H9 (cell line): ENCODE results near the gene SELE. TPM values are rescaled to one million over a fixed set of nuclear protein-coding genes. Genes with fewer than 3 reads are reported as not detected.

Experiments
- DNase-seq: peaks from one replicate; pipeline ENCODE4 v3.0.0-alpha.2; 2017
- H2AFZ ChIP-seq: one replicate; pipeline ENCODE4 v1.6.1; 2013; ENCODE audit warnings: mild to moderate bottlenecking, low read length, control low read depth, moderate library complexity
- H2AK5ac ChIP-seq: 2 replicates; pipeline ENCODE4 v1.6.1; 2013; ENCODE audit warnings: low read length, control low read depth, mixed read lengths; ENCODE audit not compliant: insufficient read length
- H2BK120ac ChIP-seq: one replicate; pipeline ENCODE4 v1.6.1; 2013; ENCODE audit warnings: low read depth, mild to moderate bottlenecking, low read length, control low read depth, inconsistent platforms; ENCODE audit not compliant: poor library complexity, severe bottlenecking
- H2BK12ac ChIP-seq: 2 replicates; pipeline ENCODE4 v1.6.1; 2013; ENCODE audit warnings: low read length, control low read depth, mixed read lengths, low read depth; ENCODE audit not compliant: insufficient read length
- H2BK15ac ChIP-seq: 2 replicates; pipeline ENCODE4 v1.6.1; 2013; ENCODE audit warnings: low read depth, low read length, control low read depth
- H2BK20ac ChIP-seq: one replicate; pipeline ENCODE4 v1.6.1; 2013; ENCODE audit warnings: low read depth, mild to moderate bottlenecking, low read length, control low read depth, inconsistent platforms; ENCODE audit not compliant: poor library complexity, severe bottlenecking
- H2BK5ac ChIP-seq: 2 replicates; pipeline ENCODE4 v1.6.1; 2013; ENCODE audit warnings: low read length, control low read depth, mixed read lengths; ENCODE audit not compliant: insufficient read length
- H3K14ac ChIP-seq: 2 replicates; pipeline ENCODE4 v1.6.1; 2013; ENCODE audit warnings: low read length, control low read depth; ENCODE audit not compliant: insufficient read depth
- H3K18ac ChIP-seq: 2 replicates; pipeline ENCODE4 v1.6.1; 2013; ENCODE audit warnings: low read depth, mild to moderate bottlenecking, mixed read lengths, low read length, control low read depth; ENCODE audit not compliant: insufficient read length
- H3K23ac ChIP-seq: 2 replicates; pipeline ENCODE4 v1.6.1; 2013; ENCODE audit warnings: low read length, control low read depth, mixed read lengths, low read depth; ENCODE audit not compliant: insufficient read length
- H3K23me2 ChIP-seq: 2 replicates; pipeline ENCODE4 v1.6.1; 2013; ENCODE audit warnings: low read depth, mild to moderate bottlenecking, mixed read lengths, low read length, control low read depth; ENCODE audit not compliant: insufficient read length, poor library complexity, severe bottlenecking
- H3K27ac ChIP-seq: 2 replicates; pipeline ENCODE4 v1.5.1; 2013; ENCODE audit warnings: low read length, control low read depth, mixed read lengths, low read depth; ENCODE audit not compliant: insufficient read length
- H3K27me3 ChIP-seq: 2 replicates; pipeline ENCODE4 v1.6.1; 2013; ENCODE audit warnings: low read length, control low read depth, inconsistent platforms; ENCODE audit not compliant: insufficient read depth
- H3K4ac ChIP-seq: 2 replicates; pipeline ENCODE4 v1.6.1; 2013; ENCODE audit warnings: low read depth, mild to moderate bottlenecking, control low read depth, inconsistent platforms, low read length, moderate library complexity
- H3K4me1 ChIP-seq: 2 replicates; pipeline ENCODE4 v1.6.1; 2013; ENCODE audit warnings: low read length, control low read depth, inconsistent platforms; ENCODE audit not compliant: insufficient read depth
- H3K4me2 ChIP-seq: 2 replicates; pipeline ENCODE4 v1.6.1; 2013; ENCODE audit warnings: low read length, control low read depth, mixed read lengths; ENCODE audit not compliant: insufficient read length, insufficient read depth
- H3K56ac ChIP-seq: 2 replicates; pipeline ENCODE4 v1.6.1; 2013; ENCODE audit warnings: low read depth, mild to moderate bottlenecking, mixed read lengths, low read length, control low read depth; ENCODE audit not compliant: insufficient read length
- H3K79me1 ChIP-seq: 2 replicates; pipeline ENCODE4 v1.6.1; 2013; ENCODE audit warnings: low read depth, mild to moderate bottlenecking, moderate library complexity, low read length, control low read depth, inconsistent platforms; ENCODE audit not compliant: insufficient read depth, poor library complexity, severe bottlenecking
- H3K79me2 ChIP-seq: 2 replicates; pipeline ENCODE4 v1.6.1; 2013; ENCODE audit warnings: low read length, control low read depth, inconsistent platforms; ENCODE audit not compliant: insufficient read depth
- H3K9ac ChIP-seq: 2 replicates; pipeline ENCODE4 v1.6.1; 2013; ENCODE audit warnings: low read length, control low read depth, mixed read lengths; ENCODE audit not compliant: insufficient read length; ENCODE audit errors: extremely low read depth
- H3K9me3 ChIP-seq: one replicate; pipeline ENCODE4 v1.6.1; 2013; ENCODE audit warnings: low read depth, low read length, inconsistent platforms; ENCODE audit not compliant: control insufficient read depth
- H3T11ph ChIP-seq: one replicate; pipeline ENCODE4 v1.6.1; 2013; ENCODE audit warnings: mild to moderate bottlenecking, low read length, control low read depth, inconsistent platforms
- H4K20me1 ChIP-seq: one replicate; pipeline ENCODE4 v1.6.1; 2013; ENCODE audit not compliant: control insufficient read depth, insufficient read length, insufficient read depth
- H4K5ac ChIP-seq: 2 replicates; pipeline ENCODE4 v1.6.1; 2013; ENCODE audit warnings: low read depth, mild to moderate bottlenecking, mixed read lengths, low read length, control low read depth; ENCODE audit not compliant: insufficient read length
- H4K8ac ChIP-seq: replicated peaks from 2 replicates; pipeline ENCODE4 v1.6.1; 2013; ENCODE audit warnings: low read length, control low read depth, mixed read lengths, low read depth; ENCODE audit not compliant: insufficient read length
- H4K91ac ChIP-seq: 2 replicates; pipeline ENCODE4 v1.6.1; 2013; ENCODE audit warnings: low read depth, mild to moderate bottlenecking, moderate library complexity, mixed read lengths, low read length, control low read depth; ENCODE audit not compliant: insufficient read length
- H3K27ac Mint-ChIP-seq, 3 experiments: 2 replicates in 2 of 3; 3 replicates in 1 of 3; pipeline ENCODE4 v1.8.0; 2020 to 2021; ENCODE audit warnings: mixed read lengths in 3 of 3, mild to moderate bottlenecking in 1 of 3, moderate library complexity in 1 of 3
- H3K27me3 Mint-ChIP-seq: 2 replicates; pipeline ENCODE4 v1.8.0; 2021; ENCODE audit warnings: low read depth, mild to moderate bottlenecking, moderate library complexity, mixed read lengths
- H3K36me3 Mint-ChIP-seq, 3 experiments: 2 replicates in 2 of 3; 3 replicates in 1 of 3; pipeline ENCODE4 v1.8.0; 2020 to 2021; ENCODE audit warnings: low read depth in 3 of 3, mixed read lengths in 3 of 3; ENCODE audit not compliant: insufficient read depth in 1 of 3
- H3K4me1 Mint-ChIP-seq, 2 experiments: 2 replicates each; pipeline ENCODE4 v1.8.0; 2020; ENCODE audit warnings: mixed read lengths in 2 of 2
- H3K4me3 Mint-ChIP-seq, 2 experiments: 2 replicates in 1 of 2; 3 replicates in 1 of 2; pipeline ENCODE4 v1.8.0; 2020 to 2021; ENCODE audit warnings: mild to moderate bottlenecking in 2 of 2, mixed read lengths in 2 of 2, moderate library complexity in 1 of 2
- H3K9me3 Mint-ChIP-seq, 2 experiments: 2 replicates in 1 of 2; 3 replicates in 1 of 2; pipeline ENCODE4 v1.8.0; 2020; ENCODE audit warnings: mild to moderate bottlenecking in 2 of 2, mixed read lengths in 2 of 2, moderate library complexity in 1 of 2
- WGBS: extraction: QIAGEN DNeasy Blood & Tissue Kit; methylation state at CpG from one replicate; pipeline ENCODE4 v1.1.7; 2013; ENCODE audit warnings: missing lambda C conversion rate, low lambda C conversion rate, mixed read lengths; ENCODE audit not compliant: insufficient read length; ENCODE audit errors: extremely low coverage; 5-methylcytosine and 5-hydroxymethylcytosine counted together
- total RNA-seq: library from RNA; stranded (reverse); gene quantifications from 2 replicates; pipeline ENCODE4 v1.2.1, GENCODE V29; 2021
- TF ChIP-seq, protein P1 (sequence below): fragments of 200-600 bp; sonication (generic); conservative IDR thresholded peaks from 3 replicates; pipeline ENCODE4 v1.8.0; 2021; ENCODE audit warnings: antibody characterized with exemption, mild to moderate bottlenecking

SELE gene
- total RNA-seq, 1 experiment from 2014 or later: not detected

DNA sequence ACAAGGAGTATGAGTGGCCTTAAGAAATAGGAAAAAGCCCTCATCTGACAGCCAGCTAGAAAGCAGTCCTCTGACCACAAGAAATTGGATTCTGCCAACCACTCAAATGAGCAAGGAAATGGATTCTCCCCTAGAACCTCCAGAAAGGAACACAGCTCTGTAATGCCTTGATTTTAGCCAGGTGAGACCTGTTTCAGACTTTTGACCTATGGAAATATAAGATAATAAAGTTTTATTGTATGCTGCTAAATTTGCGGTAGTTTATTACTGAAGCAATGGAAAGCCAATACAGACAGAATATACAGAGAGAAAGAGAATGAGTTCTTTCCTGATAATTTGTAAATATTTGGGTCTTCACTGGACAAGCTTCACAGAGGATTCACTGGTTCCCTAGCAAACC lies 28.8 kb upstream of the SELE start:
- H4K20me1 ChIP-seq: no peaks in the 10 kb centered on the region
- no peak overlapping the region for H2BK20ac ChIP-seq
- peaks cover 5% of the 10 kb centered on the region for H3K9me3 ChIP-seq
- H3K4me1 ChIP-seq: no peaks in the 10 kb centered on the region
- TF ChIP-seq, protein P1, sequence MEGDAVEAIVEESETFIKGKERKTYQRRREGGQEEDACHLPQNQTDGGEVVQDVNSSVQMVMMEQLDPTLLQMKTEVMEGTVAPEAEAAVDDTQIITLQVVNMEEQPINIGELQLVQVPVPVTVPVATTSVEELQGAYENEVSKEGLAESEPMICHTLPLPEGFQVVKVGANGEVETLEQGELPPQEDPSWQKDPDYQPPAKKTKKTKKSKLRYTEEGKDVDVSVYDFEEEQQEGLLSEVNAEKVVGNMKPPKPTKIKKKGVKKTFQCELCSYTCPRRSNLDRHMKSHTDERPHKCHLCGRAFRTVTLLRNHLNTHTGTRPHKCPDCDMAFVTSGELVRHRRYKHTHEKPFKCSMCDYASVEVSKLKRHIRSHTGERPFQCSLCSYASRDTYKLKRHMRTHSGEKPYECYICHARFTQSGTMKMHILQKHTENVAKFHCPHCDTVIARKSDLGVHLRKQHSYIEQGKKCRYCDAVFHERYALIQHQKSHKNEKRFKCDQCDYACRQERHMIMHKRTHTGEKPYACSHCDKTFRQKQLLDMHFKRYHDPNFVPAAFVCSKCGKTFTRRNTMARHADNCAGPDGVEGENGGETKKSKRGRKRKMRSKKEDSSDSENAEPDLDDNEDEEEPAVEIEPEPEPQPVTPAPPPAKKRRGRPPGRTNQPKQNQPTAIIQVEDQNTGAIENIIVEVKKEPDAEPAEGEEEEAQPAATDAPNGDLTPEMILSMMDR: no peak
- Mint-ChIP-seq H3K27me3 (no peaks in the 10 kb centered on the region; the same call in 1 of the 2 replicates), H3K9me3 (peaks cover 15 to 25% of the 10 kb centered on the region in 2 experiments), H3K4me1 (no peaks in the 10 kb centered on the region), H3K36me3 (peaks cover 0 to 6% (median 6%) of the 10 kb centered on the region in 3 experiments; a peak in 4 of 7 replicates), H3K4me3 (no peak overlapping the region), H3K27ac (no peak overlapping the region)
- no peak overlapping the region for H3K14ac ChIP-seq
- no peak overlapping the region for H2AFZ ChIP-seq
- no peak overlapping the region for H2BK5ac ChIP-seq
- no peak for DNase-seq
- no peak overlapping the region for H3K27ac ChIP-seq
- no peak overlapping the region for H3K9ac ChIP-seq
- no peaks in the 10 kb centered on the region for H3K23me2 ChIP-seq
- no peak overlapping the region for H2BK15ac ChIP-seq
- no peak overlapping the region for H3K56ac ChIP-seq
- no peak overlapping the region for H2BK120ac ChIP-seq
- no peak overlapping the region for H4K8ac ChIP-seq
- H2AK5ac ChIP-seq: no peak overlapping the region
- H3T11ph ChIP-seq: no peak overlapping the region
- H3K23ac ChIP-seq: no peak overlapping the region
- no CpG with 5 or more reads among the region's 1 CpG for WGBS
- H3K4me2 ChIP-seq: no peak overlapping the region
- no peaks in the 10 kb centered on the region for H3K27me3 ChIP-seq
- H3K18ac ChIP-seq: no peak overlapping the region
- no peak overlapping the region for H3K4ac ChIP-seq
- no peak overlapping the region for H2BK12ac ChIP-seq
- H4K5ac ChIP-seq: no peak overlapping the region
- H4K91ac ChIP-seq: no peak overlapping the region
- no peaks in the 10 kb centered on the region for H3K79me2 ChIP-seq
- no peaks in the 10 kb centered on the region for H3K79me1 ChIP-seq
